ENCODE data around the gene KIFBP. TPM values are rescaled to one million over a fixed set of nuclear protein-coding genes. Genes with fewer than 3 reads are reported as not detected.

KIFBP gene
- total and polyA plus RNA-seq, 2 donors (not counting 3 experiments of a cell fraction or from before 2014, with no cell fraction given), result 17.6 to 39.8 TPM

DNA sequence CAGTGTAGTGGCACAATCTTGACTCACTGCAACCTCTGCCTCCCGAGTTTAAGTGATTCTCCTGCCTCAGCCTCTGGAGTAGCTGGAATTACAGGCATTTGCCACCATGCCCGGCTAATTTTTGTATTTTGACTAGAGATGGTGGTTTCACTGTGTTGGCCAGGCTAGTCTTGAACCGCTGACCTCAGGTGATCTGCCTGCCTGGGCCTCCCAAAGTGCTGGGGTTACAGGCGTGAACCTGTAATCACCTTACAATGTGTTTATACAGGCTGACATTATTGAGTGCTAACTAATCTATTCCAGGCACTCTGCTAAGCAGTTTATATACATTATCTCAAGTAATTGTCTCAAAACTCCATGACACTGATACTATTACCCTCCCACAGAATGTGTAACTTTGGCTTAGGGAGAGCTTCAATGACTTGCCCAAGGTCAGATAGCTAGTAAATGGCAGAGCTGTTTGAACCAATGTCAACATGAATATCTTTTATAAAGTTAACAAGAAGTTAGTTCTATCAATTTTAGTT is 36.8 kb downstream of the KIFBP start:
- Histone ChIP-seq H3K9me3 (replicated peaks; ENCODE audit: control insufficient read depth, insufficient read depth, low read length) (no peaks in the 10 kb centered on the region), H3K4me2 (ENCODE audit: insufficient read depth, low read length) (no peak overlapping the region), H4K20me1 (replicated peaks; ENCODE audit: control insufficient read depth, extremely low read depth, insufficient read depth, low read length) (no peaks in the 10 kb centered on the region), H3K79me2 (ENCODE audit: control insufficient read depth, insufficient read depth, low read length) (no peaks in the 10 kb centered on the region), H2AFZ (ENCODE audit: low read depth, low read length) (no peak overlapping the region), H3K27ac (ENCODE audit: insufficient read depth, low read depth, low read length) (no peak overlapping the region), H3K27me3 (ENCODE audit: control insufficient read depth in 2 of 2, insufficient read depth in 2 of 2, low read length in 2 of 2) (no peaks in the 10 kb centered on the region), H3K4me3 (replicated peaks in 1 of 3; ENCODE audit: insufficient read depth in 1 of 3, low read depth in 1 of 3, low read length in 3 of 3) (no peak overlapping the region), H3K9ac (replicated peaks; ENCODE audit: extremely low read depth, insufficient read depth, low read length) (no peak overlapping the region), H3K4me1 (ENCODE audit: control insufficient read depth, extremely low read depth, insufficient read depth, low read length) (peaks cover 5% of the 10 kb centered on the region), H3K9me1 (replicated peaks; ENCODE audit: control insufficient read depth, extremely low read depth, insufficient read depth, low read length) (no peaks in the 10 kb centered on the region), H3K36me3 (ENCODE audit: control insufficient read depth in 2 of 2, extremely low read depth in 1 of 2, insufficient read depth in 2 of 2, low read length in 2 of 2) (no peaks in the 10 kb centered on the region)
- TF ChIP-seq FOS (IDR thresholded peaks at IDR 0.05; ENCODE audit: borderline replicate concordance, insufficient read depth, low read length) (no peak), CTCF (IDR thresholded peaks at IDR 0.05; ENCODE audit: extremely low read depth in 1 of 2, insufficient read depth in 1 of 2, low read depth in 1 of 2, low read length in 2 of 2) (no peak), GATA2 (IDR thresholded peaks at IDR 0.05; ENCODE audit: insufficient read depth, insufficient read length, low read depth, low read length) (no peak), POLR2AphosphoS5 (IDR thresholded peaks at IDR 0.05; ENCODE audit: insufficient read depth, low read depth, low read length) (no peak), EZH2 (IDR thresholded peaks at IDR 0.05; ENCODE audit: borderline replicate concordance, low read depth, low read length, severe bottlenecking) (no peak), JUN (IDR thresholded peaks at IDR 0.05; ENCODE audit: borderline replicate concordance, insufficient read depth, insufficient read length, low read depth) (no peak), POLR2A (IDR thresholded peaks at IDR 0.05; ENCODE audit: low read depth, low read length) (no peak), MYC (IDR thresholded peaks at IDR 0.05; ENCODE audit: low read depth, low read length) (no peak), MAX (IDR thresholded peaks at IDR 0.05; ENCODE audit: insufficient read depth, insufficient read length) (no peak)
- CTCF ChIA-PET, result interaction anchor here (1.0 to 1.3 kb wide), 2 partner anchors 11 to 14 kb away, joined by 3 read pairs; no protein-coding TSS in a partner anchor
- intact Hi-C loops (cut with micrococcal nuclease) (no loop called here), dilution Hi-C loops (cut with MboI; ENCODE audit: extremely low pct_ligation_motif_present, low sequenced_read_pairs) (no loop called here)
- FAIRE-seq, result peak; percentile 71
- no TSS peak for BruUV-seq (replicated peaks)
- POLR2A ChIA-PET, result no interaction called here
- no peak for DNase-seq (ENCODE audit: low read depth, low spot score)

Data from endothelial cell of umbilical vein (primary cell).